ENCODE measurements around the gene FTH1.

- no peak for TF ChIP-seq CTCF (IDR thresholded peaks at IDR 0.05; ENCODE audit: low read depth, low read length, poor library complexity, severe bottlenecking)
- no peak for TF ChIP-seq EZH2phosphoT487 (IDR thresholded peaks at IDR 0.05; ENCODE audit: borderline replicate concordance, low read length)
Observed at GRCh38 chr11:62008193-62008592, 40.8 kb upstream of the FTH1 start.

Measured in DOHH2 (cell line).